K562 (cell line): Measurements from ENCODE around the gene RPS8. TPM values are rescaled to one million over a fixed set of nuclear protein-coding genes. Genes with fewer than 3 reads are reported as not detected.

Source experiments
- ATAC-seq: fragments of 200-7000 bp; cut with Tn5 transposase; 3 replicates; pipeline ENCODE4 v1.9.1; 2020; ENCODE audit warnings: moderate library complexity
- BruUV-seq: library from RNA; stranded (reverse); fragments of 400-500 nt; replicated peaks from 2 replicates; lab custom pipeline; 2021; lab: Mats Ljungman, UMichigan
- CTCF ChIA-PET: fragments of 300-600 bp; formaldehyde crosslinking; extraction: SDS; loops from one replicate; lab custom pipeline; 2021; ENCODE audit warnings: low intra/inter-chr PET ratio; lab: Yijun Ruan, JAX
- POLR2A ChIA-PET: fragments of 300-600, 350-650 bp; sonication (Branson Sonifier 250); formaldehyde crosslinking; extraction: SDS; loops from one replicate; lab custom pipeline; 2021; ENCODE audit warnings: antibody characterized with exemption, inconsistent platforms; lab: Yijun Ruan, JAX
- DNase-seq, 4 experiments: peaks; one replicate each; pipeline versions ENCODE4 v3.0.0 to v3.0.0-alpha.2; 2011 to 2018; ENCODE audit warnings: low spot score in 3 of 4, mixed read lengths in 3 of 4; ENCODE audit errors: extremely low read depth in 1 of 4
- FAIRE-seq: peaks from 2 replicates; lab custom pipeline; 2011; peaks lifted over from hg19 to GRCh38; lab: Jason Lieb, UNC
- H2AFZ ChIP-seq: 2 replicates; pipeline ENCODE4 v1.6.0; 2011; ENCODE audit warnings: low read depth, low read length, control low read depth, inconsistent platforms
- H3K27ac ChIP-seq: fragments of 200-600 bp; 3 replicates; pipeline ENCODE4 v1.8.0; 2011; ENCODE audit warnings: low read depth, mild to moderate bottlenecking, control low read depth, inconsistent platforms, low read length, moderate library complexity, mixed read lengths; ENCODE audit errors: extremely low read depth
- H3K27me3 ChIP-seq, 2 experiments: fragments of 300-600 bp in 1 of 2; 2 replicates in 1 of 2; 3 replicates in 1 of 2; pipeline versions ENCODE4 v1.6.0 to v1.8.0; 2011; ENCODE audit warnings: inconsistent platforms in 2 of 2, low read length in 2 of 2, mild to moderate bottlenecking in 1 of 2, mixed read lengths in 1 of 2, moderate library complexity in 1 of 2; ENCODE audit not compliant: control insufficient read depth in 2 of 2, insufficient read depth in 2 of 2
- H3K36me3 ChIP-seq: fragments of 300-600 bp; 3 replicates; pipeline ENCODE4 v1.8.0; 2011; ENCODE audit warnings: mild to moderate bottlenecking, low read length, inconsistent platforms; ENCODE audit not compliant: control insufficient read depth, insufficient read depth
- H3K4me1 ChIP-seq, 2 experiments: fragments of 200-600 bp in 1 of 2; replicated peaks in 1 of 2; 2 replicates in 1 of 2; 3 replicates in 1 of 2; pipeline versions ENCODE4 v1.5.1 to v1.8.0; 2011; ENCODE audit warnings: inconsistent platforms in 2 of 2, low read length in 2 of 2, mild to moderate bottlenecking in 1 of 2, mixed read lengths in 1 of 2, moderate library complexity in 1 of 2; ENCODE audit not compliant: control insufficient read depth in 2 of 2, insufficient read depth in 2 of 2
- H3K4me2 ChIP-seq: 2 replicates; pipeline ENCODE4 v1.6.1; 2011; ENCODE audit warnings: low read length, control low read depth, inconsistent platforms, mixed read lengths; ENCODE audit not compliant: insufficient read depth
- H3K4me3 ChIP-seq: fragments of 200-600 bp; sonication (generic), shearing (Covaris generic); 2 replicates; pipeline ENCODE4 v1.5.1; 2016; ENCODE audit warnings: control low read depth, inconsistent platforms
- H3K79me2 ChIP-seq: fragments of 200-600 bp; 3 replicates; pipeline ENCODE4 v1.8.0; 2011; ENCODE audit warnings: low read length, inconsistent platforms; ENCODE audit not compliant: control insufficient read depth, insufficient read depth
- H3K9ac ChIP-seq, 2 experiments: 2 replicates each; pipeline versions ENCODE4 v1.6.0 to v1.6.1; 2011; ENCODE audit warnings: low read depth in 2 of 2, low read length in 2 of 2, control low read depth in 1 of 2, inconsistent platforms in 1 of 2, mild to moderate bottlenecking in 1 of 2, mixed read lengths in 1 of 2; ENCODE audit not compliant: insufficient read depth in 1 of 2
- H3K9me1 ChIP-seq: one replicate; pipeline ENCODE4 v1.6.0; 2011; ENCODE audit warnings: inconsistent platforms, mild to moderate bottlenecking, low read length, moderate library complexity; ENCODE audit not compliant: control insufficient read depth, insufficient read depth
- H3K9me3 ChIP-seq: replicated peaks from 2 replicates; pipeline ENCODE4 v1.5.1; 2011; ENCODE audit warnings: low read depth, low read length, inconsistent platforms; ENCODE audit not compliant: control insufficient read depth, insufficient read depth
- H4K20me1 ChIP-seq: replicated peaks from 2 replicates; pipeline ENCODE4 v1.6.1; 2011; ENCODE audit warnings: low read length, inconsistent platforms, mixed read lengths; ENCODE audit not compliant: control insufficient read depth, insufficient read depth
- BMI1 ChIP-seq: fragments of 150-350 bp; IDR thresholded peaks from 2 replicates; pipeline ENCODE4 v1.6.1; 2014; ENCODE audit warnings: low read length
- CCNT2 ChIP-seq: IDR thresholded peaks from 2 replicates; pipeline ENCODE4 v1.6.1; 2011; ENCODE audit warnings: borderline replicate concordance, low read depth, mild to moderate bottlenecking, moderate library complexity, mixed read lengths, low read length; ENCODE audit not compliant: insufficient read length; ENCODE audit errors: extremely low read depth
- CTBP1 ChIP-seq: fragments of 450-650 bp; IDR thresholded peaks from 2 replicates; pipeline ENCODE4 v1.6.1; 2016; ENCODE audit warnings: borderline replicate concordance
- NBN ChIP-seq: fragments of 450-650 bp; IDR thresholded peaks from 2 replicates; pipeline ENCODE4 v1.6.1; 2016; ENCODE audit warnings: low read depth, mild to moderate bottlenecking
- NFE2 ChIP-seq: IDR thresholded peaks from 2 replicates; pipeline ENCODE4 v1.6.1; 2014; ENCODE audit warnings: antibody characterized with exemption, low read depth
- NFIC ChIP-seq: fragments of 450-650 bp; IDR thresholded peaks from 2 replicates; pipeline ENCODE4 v1.6.1; 2017; ENCODE audit warnings: mild to moderate bottlenecking, inconsistent platforms
- NR2F6 ChIP-seq: fragments of 450-650 bp; formaldehyde crosslinking; IDR thresholded peaks from 2 replicates; pipeline ENCODE4 v1.4.0; 2020; ENCODE audit warnings: mild to moderate bottlenecking
- RBM39 ChIP-seq: fragments of 200-400 bp; formaldehyde crosslinking; optimal IDR thresholded peaks from 2 replicates; pipeline ENCODE3; 2018; ENCODE audit warnings: low read depth, low read length
- SETDB1 ChIP-seq: IDR thresholded peaks from one replicate; pipeline ENCODE4 v1.6.1; 2012; ENCODE audit warnings: low read length, control low read depth, inconsistent platforms
- SRSF1 ChIP-seq: fragments of 200-400 bp; formaldehyde crosslinking; IDR thresholded peaks from 2 replicates; pipeline ENCODE4 v1.6.1; 2017; ENCODE audit warnings: mild to moderate bottlenecking, low read depth, low read length, moderate library complexity
- ZBTB1 ChIP-seq: sonication (generic); formaldehyde crosslinking; IDR thresholded peaks from 2 replicates; pipeline ENCODE4 v1.8.1; 2023; ENCODE audit warnings: missing genetic modification reagents, low read depth, mild to moderate bottlenecking, borderline replicate concordance
- ZNF407 ChIP-seq: fragments of 450-650 bp; IDR thresholded peaks from 2 replicates; pipeline ENCODE4 v1.6.1; 2016; ENCODE audit warnings: low read depth
- WGBS: fragments of 100-300 bp; shearing (Covaris generic); methylation state at CpG from one replicate; pipeline ENCODE4 v1.1.6; 2016; ENCODE audit warnings: low coverage, mixed read lengths; ENCODE audit not compliant: insufficient coverage; ENCODE audit errors: missing lambda C conversion rate; 5-methylcytosine and 5-hydroxymethylcytosine counted together
- in situ Hi-C: fragments of 300-500 bp; cut with MboI; formaldehyde crosslinking; loops from 4 replicates; pipeline ENCODE4 v1.15.0; 2018; ENCODE audit warnings: inconsistent platforms, mixed read lengths
- intact Hi-C: fragments of 100-400 bp; cut with micrococcal nuclease; formaldehyde crosslinking; loops from 2 replicates; pipeline ENCODE4 v1.14.2; 2022
- polyA plus RNA-seq, 8 experiments: library from polyadenylated mRNA; depleted of rRNA in 4 of 8; stranded (reverse) in 5 of 8; unstranded in 3 of 8; fragments of >200 nt; fragmentation: Nextera tagmentation in 2 of 8; fragmentation: Illumina TruSeq in 1 of 8; extraction: Ambion mirVana in 2 of 8; extraction: Trizol in 1 of 8; gene quantifications; 2 replicates each; pipeline versions ENCODE4 v1.2.1 to v1.2.3, GENCODE V29; 2011 to 2014; ENCODE audit warnings: inconsistent platforms in 1 of 8, missing spikeins in 1 of 8
- total RNA-seq, 7 experiments: library from RNA; depleted of rRNA in 6 of 7; stranded (reverse); fragments of >200 nt in 6 of 7; fragmentation: Illumina TruSeq in 2 of 7; extraction: Trizol in 2 of 7; gene quantifications; 2 replicates each; pipeline versions ENCODE4 v1.2.1 to v1.2.3, GENCODE V29; 2011 to 2021; ENCODE audit warnings: low replicate concordance in 1 of 7

RPS8 gene
- total and polyA plus RNA-seq, 9 of the 15 experiments (the other 6 are each of a cell fraction or from before 2014, with no cell fraction given), result 2,431 to 4,168 (median 3,109) TPM

- no peaks in the 10 kb centered on the region for H3K27me3 ChIP-seq
- POLR2A ChIA-PET, result interaction anchor here (1.5 to 9.2 kb wide), 6 partner anchors 9 to 517 kb away, joined by 4 to 594 read pairs (median 162); partner anchors contain the start of genes BTBD19, DYNLT4, MUTYH and PLK3
- no peaks in the 10 kb centered on the region for H4K20me1 ChIP-seq
- in situ Hi-C loops (loop anchor here (5.0 kb wide), 1 partner anchor 91 kb away; the partner anchor contains the start of gene RNU5D-1), intact Hi-C loops (no loop called here)
- 61% methylated on average over 15 of the region's 15 CpGs for WGBS
- no peak overlapping the region for H3K27ac ChIP-seq
- no peaks in the 10 kb centered on the region for H3K36me3 ChIP-seq
- H3K9ac ChIP-seq, result peak overlapping the region in 1 of 2 experiments; percentile 70; a peak in 2 of 4 replicates
- H3K4me3 ChIP-seq, result no peak overlapping the region
- CTCF ChIA-PET, result no interaction called here
- H3K4me2 ChIP-seq, result peak overlapping the region; percentile 22; the same call in 1 of the 2 replicates
- peak overlapping the region; percentile 47 for H2AFZ ChIP-seq
- H3K4me1 ChIP-seq, result peaks cover 13 to 49% of the 10 kb centered on the region in 2 experiments
- DNase-seq, result no peak
- no peaks in the 10 kb centered on the region for H3K79me2 ChIP-seq
- no peak for ATAC-seq
- H3K9me1 ChIP-seq, result no peaks in the 10 kb centered on the region
- BruUV-seq, result no TSS peak
- no peaks in the 10 kb centered on the region for H3K9me3 ChIP-seq
- no peak for FAIRE-seq
- TF ChIP-seq RBM39 (no peak), CTBP1 (peak; percentile 45; the same call in 1 of the 2 replicates), NBN (no peak), ZBTB1 (CRISPR knock-in tag) (no peak), BMI1 (no peak), SETDB1 (no peak), NR2F6 (CRISPR knock-in tag) (no peak), NFE2 (no peak), ZNF407 (no peak), NFIC (peak; percentile 50), SRSF1 (no peak), CCNT2 (no peak)
Measured at GRCh38 chr1:44822981-44823451, 47.7 kb downstream of the RPS8 start.
